Gastrocnemius medialis (tissue), 4 donors: ENCODE data around the gene ACAN.

Experiments used
- CTCF ChIP-seq, 5 experiments: fragments of 450-650 bp in 3 of 5; fragments of 200-600 bp in 2 of 5; sonication (generic) in 2 of 5; IDR thresholded peaks in 4 of 5; conservative IDR thresholded peaks in 1 of 5; 1 replicate in 4 of 5; 2 replicates in 1 of 5; pipeline ENCODE4 v1.5.1; 2016 to 2019; ENCODE audit warnings: antibody characterized with exemption in 5 of 5, mild to moderate bottlenecking in 3 of 5, moderate library complexity in 3 of 5
- POLR2A ChIP-seq, 2 donors: fragments of 450-650 bp; IDR thresholded peaks; one replicate each; pipeline ENCODE4 v1.6.1; 2017; ENCODE audit warnings: antibody characterized with exemption in 2 of 2, mild to moderate bottlenecking in 2 of 2, moderate library complexity in 2 of 2

- TF ChIP-seq POLR2A (IDR thresholded peaks at IDR 0.05) (no peak), CTCF (IDR thresholded peaks at IDR 0.05 in 4 of 5, conservative IDR thresholded peaks at IDR 0.05 in 1 of 5) (no peak)
Observed at GRCh38 chr15:88805031-88805780, 2.0 kb downstream of the ACAN start.
